Tibial nerve (tissue), 4 donors: ENCODE results near the gene XRRA1.

Experiments used
- EP300 ChIP-seq, 2 donors: sonication (generic); formaldehyde crosslinking; IDR thresholded peaks; one replicate each; pipeline ENCODE4 v1.6.1; 2017; ENCODE audit warnings: antibody characterized with exemption in 2 of 2, mild to moderate bottlenecking in 1 of 2
- POLR2A ChIP-seq, 2 donors: fragments of 450-650 bp; IDR thresholded peaks; one replicate each; pipeline ENCODE4 v1.6.1; 2017; ENCODE audit warnings: antibody characterized with exemption in 2 of 2, mild to moderate bottlenecking in 2 of 2, moderate library complexity in 2 of 2
- TF ChIP-seq, protein P1 (sequence below), 5 experiments: fragments of 200-600 bp in 3 of 5; fragments of 450-650 bp in 2 of 5; sonication (generic) in 3 of 5; IDR thresholded peaks; one replicate each; pipeline ENCODE4 v1.5.1; 2016 to 2019; ENCODE audit warnings: antibody characterized with exemption in 5 of 5, mild to moderate bottlenecking in 3 of 5, moderate library complexity in 2 of 5

DNA sequence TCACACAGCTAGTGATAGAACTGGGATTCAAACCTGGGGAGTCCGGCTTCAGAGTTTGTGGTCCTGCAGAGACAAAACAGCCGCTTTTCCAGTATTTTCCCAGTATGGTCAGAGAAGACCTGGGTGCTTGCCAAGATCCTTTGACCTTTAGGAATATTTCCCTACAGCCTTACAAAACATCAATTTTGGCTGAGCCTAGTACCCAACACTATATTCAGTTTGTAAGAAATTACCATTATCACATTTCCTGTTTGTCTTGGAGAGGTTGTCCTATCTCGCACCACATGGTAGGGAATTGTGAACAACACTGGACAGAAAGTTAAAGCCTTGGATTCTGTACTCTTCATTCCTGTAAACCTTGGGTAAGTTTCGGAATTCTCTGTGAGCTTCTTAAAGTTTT is 29.1 kb upstream of the XRRA1 start:
- TF ChIP-seq, protein P1, sequence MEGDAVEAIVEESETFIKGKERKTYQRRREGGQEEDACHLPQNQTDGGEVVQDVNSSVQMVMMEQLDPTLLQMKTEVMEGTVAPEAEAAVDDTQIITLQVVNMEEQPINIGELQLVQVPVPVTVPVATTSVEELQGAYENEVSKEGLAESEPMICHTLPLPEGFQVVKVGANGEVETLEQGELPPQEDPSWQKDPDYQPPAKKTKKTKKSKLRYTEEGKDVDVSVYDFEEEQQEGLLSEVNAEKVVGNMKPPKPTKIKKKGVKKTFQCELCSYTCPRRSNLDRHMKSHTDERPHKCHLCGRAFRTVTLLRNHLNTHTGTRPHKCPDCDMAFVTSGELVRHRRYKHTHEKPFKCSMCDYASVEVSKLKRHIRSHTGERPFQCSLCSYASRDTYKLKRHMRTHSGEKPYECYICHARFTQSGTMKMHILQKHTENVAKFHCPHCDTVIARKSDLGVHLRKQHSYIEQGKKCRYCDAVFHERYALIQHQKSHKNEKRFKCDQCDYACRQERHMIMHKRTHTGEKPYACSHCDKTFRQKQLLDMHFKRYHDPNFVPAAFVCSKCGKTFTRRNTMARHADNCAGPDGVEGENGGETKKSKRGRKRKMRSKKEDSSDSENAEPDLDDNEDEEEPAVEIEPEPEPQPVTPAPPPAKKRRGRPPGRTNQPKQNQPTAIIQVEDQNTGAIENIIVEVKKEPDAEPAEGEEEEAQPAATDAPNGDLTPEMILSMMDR (IDR thresholded peaks at IDR 0.05) = no peak
- no peak for TF ChIP-seq POLR2A (IDR thresholded peaks at IDR 0.05)
- TF ChIP-seq EP300 (IDR thresholded peaks at IDR 0.05) = no peak
